PC-3 (cell line): ENCODE results near the gene SLC12A8. TPM values are rescaled to one million over a fixed set of nuclear protein-coding genes. Genes with fewer than 3 reads are reported as not detected.

ENCODE experiments used
- ATAC-seq: fragments of 200-7000 bp; cut with Tn5 transposase; 2 replicates; pipeline ENCODE4 v1.9.1; 2020; ENCODE audit warnings: mild to moderate bottlenecking, moderate library complexity
- BruUV-seq: library from RNA; stranded (reverse); fragments of 400-500 nt; replicated peaks from 2 replicates; lab custom pipeline; 2021; lab: Mats Ljungman, UMichigan
- CTCF ChIA-PET: fragments of 300-600 bp; sonication (Branson Sonifier 250); formaldehyde crosslinking; loops from one replicate; lab custom pipeline; 2022; ENCODE audit warnings: antibody characterized with exemption; lab: Charles Lee
- POLR2A ChIA-PET: fragments of 300-600 bp; sonication (Branson Sonifier 250); formaldehyde crosslinking; loops from one replicate; lab custom pipeline; 2022; ENCODE audit warnings: antibody characterized with exemption; ENCODE audit not compliant: unreplicated experiment; lab: Charles Lee
- DNase-seq: peaks from one replicate; pipeline ENCODE4 v3.0.0-alpha.2; 2015
- H2AFZ ChIP-seq: fragments of 300-600 bp; sonication (generic); 2 replicates; pipeline ENCODE4 v1.6.0; 2016; ENCODE audit warnings: antibody characterized with exemption, low read length
- H3F3A ChIP-seq: fragments of 300-600 bp; sonication (generic); one replicate; pipeline ENCODE4 v1.6.0; 2017; ENCODE audit warnings: antibody characterized with exemption, low read length, control low read depth, mild to moderate bottlenecking; ENCODE audit not compliant: unreplicated experiment
- H3K27ac ChIP-seq: fragments of 300-600 bp; sonication (generic); 2 replicates; pipeline ENCODE4 v1.5.1; 2016; ENCODE audit warnings: mild to moderate bottlenecking, low read length
- H3K27me3 ChIP-seq: fragments of 300-600 bp; sonication (generic); 2 replicates; pipeline ENCODE4 v1.6.1; 2016; ENCODE audit warnings: low read length, mixed read lengths
- H3K36me3 ChIP-seq: fragments of 300-600 bp; sonication (generic); 2 replicates; pipeline ENCODE4 v1.6.1; 2016; ENCODE audit warnings: low read depth, mixed run types, low read length, mixed read lengths
- H3K4me1 ChIP-seq: fragments of 300-600 bp; sonication (generic); 2 replicates; pipeline ENCODE4 v1.5.1; 2016; ENCODE audit warnings: low read length; ENCODE audit not compliant: insufficient read depth
- H3K4me2 ChIP-seq: fragments of 300-600 bp; sonication (generic); 2 replicates; pipeline ENCODE4 v1.6.0; 2016; ENCODE audit warnings: low read length
- H3K4me3 ChIP-seq: fragments of 300-600 bp; sonication (generic); 2 replicates; pipeline ENCODE4 v1.5.1; 2016; ENCODE audit warnings: mild to moderate bottlenecking, low read length, mixed read lengths
- H3K79me2 ChIP-seq: fragments of 300-600 bp; sonication (generic); 2 replicates; pipeline ENCODE4 v1.6.1; 2017; ENCODE audit warnings: low read length, mixed read lengths
- H3K9ac ChIP-seq: fragments of 300-600 bp; sonication (generic); 2 replicates; pipeline ENCODE4 v1.6.0; 2016; ENCODE audit warnings: mild to moderate bottlenecking, low read length
- H3K9me2 ChIP-seq: fragments of 300-600 bp; sonication (generic); replicated peaks from 2 replicates; pipeline ENCODE4 v1.6.1; 2016; ENCODE audit warnings: mixed run types, low read length, mixed read lengths
- H3K9me3 ChIP-seq: fragments of 300-600 bp; sonication (generic); 2 replicates; pipeline ENCODE4 v1.6.1; 2016; ENCODE audit warnings: low read length, mixed read lengths
- H4K20me1 ChIP-seq: fragments of 300-600 bp; sonication (generic); 2 replicates; pipeline ENCODE4 v1.6.1; 2016; ENCODE audit warnings: low read length, mixed read lengths
- CTCF ChIP-seq: fragments of 300-600 bp; sonication (generic); conservative IDR thresholded peaks from 2 replicates; pipeline ENCODE4 v1.5.1; 2017; ENCODE audit warnings: antibody characterized with exemption, low read depth, mild to moderate bottlenecking, low read length
- EZH2 ChIP-seq: fragments of 300-600 bp; sonication (generic); IDR thresholded peaks from one replicate; pipeline ENCODE4 v1.6.1; 2017; ENCODE audit warnings: antibody characterized with exemption, mild to moderate bottlenecking, low read length; ENCODE audit not compliant: unreplicated experiment
- EZH2phosphoT487 ChIP-seq: fragments of 300-600 bp; sonication (generic); IDR thresholded peaks from 2 replicates; pipeline ENCODE4 v1.6.1; 2018; ENCODE audit warnings: mild to moderate bottlenecking, antibody characterized with exemption, low read length, borderline replicate concordance
- intact Hi-C: fragments of 100-400 bp; cut with micrococcal nuclease; formaldehyde crosslinking; loops from 2 replicates; pipeline ENCODE4 v1.9.0; 2023
- total RNA-seq: library from RNA; depleted of rRNA; stranded (reverse); fragments of >200 nt; gene quantifications from 2 replicates; pipeline ENCODE4 v1.2.3, GENCODE V29; 2014

Gene SLC12A8
- total RNA-seq, 1 experiment from 2014 or later: 11.0 TPM

- intact Hi-C loops: no loop called here
- no peaks in the 10 kb centered on the region for H4K20me1 ChIP-seq
- POLR2A ChIA-PET: no interaction called here
- BruUV-seq: no TSS peak
- no peaks in the 10 kb centered on the region for H3K9me3 ChIP-seq
- no peaks in the 10 kb centered on the region for H3K27me3 ChIP-seq
- no peak overlapping the region for H3K4me2 ChIP-seq
- H3K79me2 ChIP-seq: no peaks in the 10 kb centered on the region
- no peak overlapping the region for H3K27ac ChIP-seq
- ATAC-seq (no peak), DNase-seq (no peak)
- no peak overlapping the region for H3K4me3 ChIP-seq
- no peak overlapping the region for H2AFZ ChIP-seq
- CTCF ChIA-PET: no interaction called here
- no peaks in the 10 kb centered on the region for H3K9me2 ChIP-seq
- no peaks in the 10 kb centered on the region for H3F3A ChIP-seq
- peaks cover 7% of the 10 kb centered on the region for H3K4me1 ChIP-seq
- no peak overlapping the region for H3K9ac ChIP-seq
- TF ChIP-seq EZH2 (no peak), EZH2phosphoT487 (no peak), CTCF (no peak)
- no peaks in the 10 kb centered on the region for H3K36me3 ChIP-seq
These were observed 91.1 kb downstream of the SLC12A8 start for GRCh38 chr3:125121246-125122010.

GRCh38 chr3:125120379-125121122, 92.0 kb downstream of the SLC12A8 start:
- H3K9me3 ChIP-seq: no peaks in the 10 kb centered on the region
- DNase-seq (no peak), ATAC-seq (no peak)
- POLR2A ChIA-PET: no interaction called here
- H3K4me2 ChIP-seq: no peak overlapping the region
- H2AFZ ChIP-seq: no peak overlapping the region
- intact Hi-C loops: no loop called here
- H3K27ac ChIP-seq: no peak overlapping the region
- TF ChIP-seq EZH2: no peak
- no peak for TF ChIP-seq CTCF
- TF ChIP-seq EZH2phosphoT487: no peak
- H3K9me2 ChIP-seq: no peaks in the 10 kb centered on the region
- H3K27me3 ChIP-seq: no peaks in the 10 kb centered on the region
- no peaks in the 10 kb centered on the region for H3K79me2 ChIP-seq
- peaks cover 11% of the 10 kb centered on the region for H3K4me1 ChIP-seq
- no peaks in the 10 kb centered on the region for H3K36me3 ChIP-seq
- no peaks in the 10 kb centered on the region for H4K20me1 ChIP-seq
- no peak overlapping the region for H3K4me3 ChIP-seq
- CTCF ChIA-PET: no interaction called here
- H3K9ac ChIP-seq: no peak overlapping the region
- H3F3A ChIP-seq: no peaks in the 10 kb centered on the region
- no TSS peak for BruUV-seq
